HL-60 (cell line): ENCODE results near the gene AASDHPPT.
"Not testable (repeated sequence)": the region's sequence is repeated elsewhere in the genome, so short reads cannot be mapped to it uniquely, and the experiment has no call there.

Source experiments
- DNase-seq, 2 experiments: peaks; one replicate each; pipeline ENCODE4 v3.0.0-alpha.2; 2010 to 2020; ENCODE audit warnings: low read depth in 1 of 2, low spot score in 1 of 2
- H3K27ac ChIP-seq: fragments of 250-450 bp; sonication (Bioruptor Pico); replicated peaks from 2 replicates; pipeline ENCODE4 v1.5.1; 2020; ENCODE audit warnings: mild to moderate bottlenecking, moderate library complexity
- H3K27me3 ChIP-seq: fragments of 250-450 bp; sonication (Bioruptor Pico); 2 replicates; pipeline ENCODE4 v1.5.1; 2021; ENCODE audit warnings: mild to moderate bottlenecking, moderate library complexity; ENCODE audit not compliant: insufficient read depth, poor library complexity, severe bottlenecking
- H3K4me3 ChIP-seq: replicated peaks from 2 replicates; pipeline ENCODE4 v1.5.1; 2011; ENCODE audit warnings: mild to moderate bottlenecking, control low read depth, low read length; ENCODE audit not compliant: insufficient read depth
- CTCF ChIP-seq: IDR thresholded peaks from one replicate; pipeline ENCODE4 v1.5.1; 2011; ENCODE audit warnings: low read length, control low read depth, inconsistent platforms; ENCODE audit not compliant: insufficient read depth
- GABPA ChIP-seq: IDR thresholded peaks from 2 replicates; pipeline ENCODE4 v1.6.1; 2012; ENCODE audit warnings: low read depth
- POLR2AphosphoS5 ChIP-seq: IDR thresholded peaks from 2 replicates; pipeline ENCODE4 v1.6.1; 2012; ENCODE audit warnings: low read depth
- SPI1 ChIP-seq: IDR thresholded peaks from 2 replicates; pipeline ENCODE4 v1.6.1; 2012; ENCODE audit warnings: low read depth, mild to moderate bottlenecking, borderline replicate concordance
- TF ChIP-seq, protein P1 (sequence below): IDR thresholded peaks from 2 replicates; pipeline ENCODE4 v1.6.1; 2012; ENCODE audit warnings: low read depth; ENCODE audit not compliant: insufficient replicate concordance

Gene AASDHPPT

GRCh38 chr11:106047631-106048030 is 29.8 kb upstream of the AASDHPPT start:
- H3K4me3 ChIP-seq, result no peak overlapping the region
- no peaks in the 10 kb centered on the region for H3K27me3 ChIP-seq
- TF ChIP-seq GABPA, result no peak
- TF ChIP-seq CTCF, result no peak
- TF ChIP-seq, protein P1, sequence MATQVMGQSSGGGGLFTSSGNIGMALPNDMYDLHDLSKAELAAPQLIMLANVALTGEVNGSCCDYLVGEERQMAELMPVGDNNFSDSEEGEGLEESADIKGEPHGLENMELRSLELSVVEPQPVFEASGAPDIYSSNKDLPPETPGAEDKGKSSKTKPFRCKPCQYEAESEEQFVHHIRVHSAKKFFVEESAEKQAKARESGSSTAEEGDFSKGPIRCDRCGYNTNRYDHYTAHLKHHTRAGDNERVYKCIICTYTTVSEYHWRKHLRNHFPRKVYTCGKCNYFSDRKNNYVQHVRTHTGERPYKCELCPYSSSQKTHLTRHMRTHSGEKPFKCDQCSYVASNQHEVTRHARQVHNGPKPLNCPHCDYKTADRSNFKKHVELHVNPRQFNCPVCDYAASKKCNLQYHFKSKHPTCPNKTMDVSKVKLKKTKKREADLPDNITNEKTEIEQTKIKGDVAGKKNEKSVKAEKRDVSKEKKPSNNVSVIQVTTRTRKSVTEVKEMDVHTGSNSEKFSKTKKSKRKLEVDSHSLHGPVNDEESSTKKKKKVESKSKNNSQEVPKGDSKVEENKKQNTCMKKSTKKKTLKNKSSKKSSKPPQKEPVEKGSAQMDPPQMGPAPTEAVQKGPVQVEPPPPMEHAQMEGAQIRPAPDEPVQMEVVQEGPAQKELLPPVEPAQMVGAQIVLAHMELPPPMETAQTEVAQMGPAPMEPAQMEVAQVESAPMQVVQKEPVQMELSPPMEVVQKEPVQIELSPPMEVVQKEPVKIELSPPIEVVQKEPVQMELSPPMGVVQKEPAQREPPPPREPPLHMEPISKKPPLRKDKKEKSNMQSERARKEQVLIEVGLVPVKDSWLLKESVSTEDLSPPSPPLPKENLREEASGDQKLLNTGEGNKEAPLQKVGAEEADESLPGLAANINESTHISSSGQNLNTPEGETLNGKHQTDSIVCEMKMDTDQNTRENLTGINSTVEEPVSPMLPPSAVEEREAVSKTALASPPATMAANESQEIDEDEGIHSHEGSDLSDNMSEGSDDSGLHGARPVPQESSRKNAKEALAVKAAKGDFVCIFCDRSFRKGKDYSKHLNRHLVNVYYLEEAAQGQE, result no peak
- no peak for TF ChIP-seq POLR2AphosphoS5
- TF ChIP-seq SPI1, result no peak
- DNase-seq, result no peak
- no peak overlapping the region for H3K27ac ChIP-seq

GRCh38 chr11:106049727-106050476 is 27.6 kb upstream of the AASDHPPT start:
- H3K27me3 ChIP-seq, result no peaks in the 10 kb centered on the region
- no peak overlapping the region for H3K27ac ChIP-seq
- H3K4me3 ChIP-seq, result no peak overlapping the region
- TF ChIP-seq SPI1, result no peak
- TF ChIP-seq, protein P1, result no peak
- no peak for DNase-seq

- Histone ChIP-seq H3K27ac (no peak overlapping the region), H3K27me3 (no peaks in the 10 kb centered on the region), H3K4me3 (no peak overlapping the region)
- DNase-seq, result no peak
- TF ChIP-seq SPI1 (no peak), CTCF (no peak), POLR2AphosphoS5 (no peak), GABPA (no peak)
- TF ChIP-seq, protein P1, result no peak
These were observed 26.4 kb upstream of the AASDHPPT start for GRCh38 chr11:106051103-106051502.

- not testable (repeated sequence) for DNase-seq, H3K27me3 ChIP-seq, H3K4me3 ChIP-seq, H3K27ac ChIP-seq
These were observed 19.1 kb upstream of the AASDHPPT start for GRCh38 chr11:106058377-106058776.
